ENCODE results near the gene TTC29.
A peak's percentile ranks its signal among the peaks of the same experiment; 100 is the strongest.

Gene TTC29

GRCh38 chr4:146943691-146944375 is 1.8 kb downstream of the TTC29 start:
- TF ChIP-seq CTCF (IDR thresholded peaks at IDR 0.05; ENCODE audit: low read depth, low read length) = no peak
- no peak overlapping the region for H3K4me3 ChIP-seq (ENCODE audit: low read depth, low read length)

DNA sequence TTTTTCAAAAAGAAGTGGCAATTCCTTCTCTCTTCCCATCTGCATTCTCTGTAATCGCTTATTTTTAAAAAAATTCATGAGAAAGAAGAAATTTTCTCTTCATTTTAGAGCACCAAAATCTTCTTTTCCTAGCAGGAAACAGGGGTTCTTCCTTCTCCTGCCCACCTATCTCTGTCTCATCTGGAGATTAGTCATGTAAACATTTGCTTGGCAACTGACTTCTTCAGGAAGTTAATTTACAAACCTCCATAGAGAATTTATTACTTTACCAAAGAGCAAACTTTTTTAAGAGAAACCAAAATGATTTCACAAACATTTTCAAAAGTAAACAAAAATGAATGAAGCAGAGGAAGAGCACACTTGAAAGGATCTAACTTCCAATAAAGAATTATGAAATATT is 13.5 kb downstream of the TTC29 start:
- TF ChIP-seq CTCF (IDR thresholded peaks at IDR 0.05; ENCODE audit: low read depth, low read length) = no peak
- H3K4me3 ChIP-seq (ENCODE audit: low read depth, low read length) = no peak overlapping the region

DNA sequence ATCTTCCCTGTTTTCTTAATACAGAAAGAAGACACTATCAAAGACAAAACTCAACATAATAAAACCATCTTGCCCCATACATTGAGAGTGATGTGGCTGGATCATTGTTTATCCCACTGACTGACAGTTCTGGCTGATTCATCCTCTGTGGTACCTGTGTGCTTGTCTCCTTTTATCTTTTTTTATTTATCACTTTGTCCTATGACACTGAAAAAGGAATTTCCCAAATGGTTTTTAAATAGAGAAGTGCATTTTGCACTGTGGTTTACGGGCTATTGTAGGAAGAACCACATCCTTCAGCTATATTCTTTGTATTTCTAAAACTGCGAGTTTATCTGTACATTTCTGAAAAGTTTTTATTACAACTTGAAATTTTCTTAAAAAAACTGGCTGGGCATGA is 15.0 kb downstream of the TTC29 start:
- TF ChIP-seq CTCF (IDR thresholded peaks at IDR 0.05; ENCODE audit: low read depth, low read length) = no peak
- no peak overlapping the region for H3K4me3 ChIP-seq (ENCODE audit: low read depth, low read length)

DNA sequence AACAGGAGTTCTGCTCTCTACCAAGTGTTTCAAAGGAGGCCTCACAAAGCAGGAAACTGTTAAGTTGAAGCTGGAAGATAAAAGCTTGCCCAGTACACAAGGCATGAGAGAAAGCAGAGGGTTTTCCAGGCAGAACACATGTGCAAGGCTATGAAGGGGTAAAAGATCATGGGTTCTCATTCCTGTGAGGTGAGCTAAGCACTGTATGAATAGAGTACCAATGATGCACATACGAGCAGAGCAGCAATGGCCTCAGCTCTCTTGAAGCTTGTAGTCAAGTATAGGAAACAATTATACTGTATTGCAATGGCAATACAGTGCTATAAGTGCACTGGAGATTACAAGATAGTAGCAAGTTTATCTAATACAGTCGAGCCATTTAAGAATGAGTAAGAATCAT is 18.0 kb downstream of the TTC29 start:
- H3K4me3 ChIP-seq (ENCODE audit: low read depth, low read length) = no peak overlapping the region
- TF ChIP-seq CTCF (IDR thresholded peaks at IDR 0.05; ENCODE audit: low read depth, low read length) = no peak

DNA sequence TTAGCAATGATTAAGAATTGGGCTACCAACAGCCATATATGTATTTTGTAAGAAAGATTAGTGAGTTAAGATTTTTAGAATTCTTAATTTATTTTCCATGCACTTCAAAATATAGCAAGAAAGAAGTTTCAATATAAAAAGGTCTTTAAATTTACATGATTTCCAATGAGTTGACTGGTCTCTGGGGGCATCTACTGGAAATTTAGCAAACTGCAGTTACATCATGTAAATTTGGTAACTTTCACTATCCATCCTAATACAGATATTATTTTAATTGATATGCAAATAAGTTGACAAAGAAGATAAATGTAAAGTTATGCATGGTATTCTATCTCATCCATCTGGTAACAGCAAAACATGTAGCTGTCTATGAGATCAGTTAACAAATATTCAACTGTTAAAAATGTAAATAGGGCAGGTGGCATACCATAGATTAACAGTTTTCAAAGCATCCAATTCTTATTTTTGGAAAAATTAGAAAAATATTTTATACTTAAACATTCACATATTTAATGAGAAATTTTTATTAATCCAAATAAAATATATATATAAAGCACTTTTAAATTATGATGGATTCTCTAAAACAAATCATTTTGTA is 29.1 kb downstream of the TTC29 start:
- no peak overlapping the region for H3K4me3 ChIP-seq (ENCODE audit: low read depth, low read length)
- peak; percentile 37; the same call in 1 of the 2 replicates for TF ChIP-seq CTCF (IDR thresholded peaks at IDR 0.05; ENCODE audit: low read depth, low read length)

GRCh38 chr4:146915132-146915531 is 30.5 kb downstream of the TTC29 start:
- H3K4me3 ChIP-seq (ENCODE audit: low read depth, low read length) = no peak overlapping the region
- no peak for TF ChIP-seq CTCF (IDR thresholded peaks at IDR 0.05; ENCODE audit: low read depth, low read length)

DNA sequence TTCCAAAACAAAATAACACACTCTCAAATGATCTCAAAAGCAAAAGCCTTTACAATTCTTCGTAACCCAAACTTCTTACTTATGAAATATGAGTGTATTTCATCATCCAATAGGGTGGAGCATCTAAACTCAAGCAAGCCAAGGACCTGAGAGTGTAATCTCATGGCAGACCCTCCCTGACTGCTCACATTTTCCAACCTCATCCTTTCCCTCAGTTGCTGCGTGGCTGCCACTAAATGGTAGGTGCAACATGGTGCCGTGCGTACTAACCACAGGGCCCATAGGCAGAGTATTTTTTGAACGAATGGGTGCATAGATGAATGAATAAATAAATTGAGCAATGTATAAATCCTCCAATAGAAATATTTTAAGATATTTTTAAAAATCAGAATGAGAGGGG is 45.4 kb downstream of the TTC29 start:
- no peak overlapping the region for H3K4me3 ChIP-seq (ENCODE audit: low read depth, low read length)
- no peak for TF ChIP-seq CTCF (IDR thresholded peaks at IDR 0.05; ENCODE audit: low read depth, low read length)
